ENCODE results near the gene FBN1.

DNA sequence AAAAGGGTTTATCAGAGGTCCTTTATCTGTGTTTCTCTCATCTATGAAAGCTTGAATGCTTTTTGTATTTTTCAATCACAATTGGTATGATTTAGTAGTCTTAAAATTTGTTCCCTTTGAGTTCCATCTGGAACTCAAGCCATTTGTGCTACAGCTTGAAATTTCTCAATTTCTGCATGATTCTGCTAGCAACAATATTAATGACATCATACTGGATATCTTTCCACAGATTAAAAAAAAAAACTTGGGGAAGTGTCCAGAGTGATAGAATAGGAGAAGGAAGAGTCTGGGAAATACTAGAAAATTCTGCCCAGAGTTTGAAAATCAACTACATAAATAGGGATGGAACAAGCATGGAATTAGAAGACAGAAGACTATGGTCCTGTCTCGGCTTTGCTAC is 9.3 kb upstream of the FBN1 start:
- TF ChIP-seq POLR2A (IDR thresholded peaks at IDR 0.05) = no peak
- TF ChIP-seq, protein P1, sequence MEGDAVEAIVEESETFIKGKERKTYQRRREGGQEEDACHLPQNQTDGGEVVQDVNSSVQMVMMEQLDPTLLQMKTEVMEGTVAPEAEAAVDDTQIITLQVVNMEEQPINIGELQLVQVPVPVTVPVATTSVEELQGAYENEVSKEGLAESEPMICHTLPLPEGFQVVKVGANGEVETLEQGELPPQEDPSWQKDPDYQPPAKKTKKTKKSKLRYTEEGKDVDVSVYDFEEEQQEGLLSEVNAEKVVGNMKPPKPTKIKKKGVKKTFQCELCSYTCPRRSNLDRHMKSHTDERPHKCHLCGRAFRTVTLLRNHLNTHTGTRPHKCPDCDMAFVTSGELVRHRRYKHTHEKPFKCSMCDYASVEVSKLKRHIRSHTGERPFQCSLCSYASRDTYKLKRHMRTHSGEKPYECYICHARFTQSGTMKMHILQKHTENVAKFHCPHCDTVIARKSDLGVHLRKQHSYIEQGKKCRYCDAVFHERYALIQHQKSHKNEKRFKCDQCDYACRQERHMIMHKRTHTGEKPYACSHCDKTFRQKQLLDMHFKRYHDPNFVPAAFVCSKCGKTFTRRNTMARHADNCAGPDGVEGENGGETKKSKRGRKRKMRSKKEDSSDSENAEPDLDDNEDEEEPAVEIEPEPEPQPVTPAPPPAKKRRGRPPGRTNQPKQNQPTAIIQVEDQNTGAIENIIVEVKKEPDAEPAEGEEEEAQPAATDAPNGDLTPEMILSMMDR (IDR thresholded peaks at IDR 0.05) = no peak
